ENCODE measurements around the gene SMIM10L2A.

- no peak for TF ChIP-seq CTCF (IDR thresholded peaks at IDR 0.05)
- no peak for TF ChIP-seq POLR2AphosphoS5 (IDR thresholded peaks at IDR 0.05; ENCODE audit: insufficient read depth in 1 of 2, low read depth in 1 of 2)
Observed at GRCh38 chrX:135408794-135409193, 12.9 kb upstream of the SMIM10L2A start.
